Neural progenitor cell (in vitro differentiated cells): ENCODE data around the gene FANCL.

Source experiments
- EZH2 ChIP-seq: fragments of 200-600 bp; sonication (generic); IDR thresholded peaks from 2 replicates; pipeline ENCODE4 v1.6.1; 2017; ENCODE audit warnings: antibody characterized with exemption, mild to moderate bottlenecking, moderate library complexity
- EZH2phosphoT487 ChIP-seq: fragments of 200-600 bp; sonication (generic); IDR thresholded peaks from 2 replicates; pipeline ENCODE4 v1.6.1; 2017; ENCODE audit warnings: antibody characterized with exemption
- TF ChIP-seq, protein P1 (sequence below): fragments of 200-600 bp; sonication (generic); IDR thresholded peaks from 2 replicates; pipeline ENCODE4 v1.5.1; 2017; ENCODE audit warnings: antibody characterized with exemption, mild to moderate bottlenecking

DNA sequence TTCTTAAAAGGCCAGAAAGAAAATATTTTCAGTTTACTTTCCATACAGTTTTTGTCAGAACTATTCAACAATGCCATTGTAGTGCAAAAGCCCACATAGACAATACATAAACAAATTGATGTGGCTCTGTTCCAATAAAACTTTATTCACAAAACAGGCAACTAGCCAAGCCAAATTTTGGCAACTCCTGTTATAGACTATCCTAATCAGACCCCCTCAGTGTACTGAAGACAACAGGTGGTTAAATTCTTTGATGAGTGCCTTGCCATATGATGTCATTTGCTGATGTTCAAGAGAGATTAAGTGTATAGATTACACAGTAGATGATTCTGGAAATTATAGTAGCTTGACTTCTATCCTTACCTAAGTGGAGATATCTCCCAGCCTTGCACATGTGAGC lies 83.4 kb downstream of the FANCL start:
- TF ChIP-seq, protein P1, sequence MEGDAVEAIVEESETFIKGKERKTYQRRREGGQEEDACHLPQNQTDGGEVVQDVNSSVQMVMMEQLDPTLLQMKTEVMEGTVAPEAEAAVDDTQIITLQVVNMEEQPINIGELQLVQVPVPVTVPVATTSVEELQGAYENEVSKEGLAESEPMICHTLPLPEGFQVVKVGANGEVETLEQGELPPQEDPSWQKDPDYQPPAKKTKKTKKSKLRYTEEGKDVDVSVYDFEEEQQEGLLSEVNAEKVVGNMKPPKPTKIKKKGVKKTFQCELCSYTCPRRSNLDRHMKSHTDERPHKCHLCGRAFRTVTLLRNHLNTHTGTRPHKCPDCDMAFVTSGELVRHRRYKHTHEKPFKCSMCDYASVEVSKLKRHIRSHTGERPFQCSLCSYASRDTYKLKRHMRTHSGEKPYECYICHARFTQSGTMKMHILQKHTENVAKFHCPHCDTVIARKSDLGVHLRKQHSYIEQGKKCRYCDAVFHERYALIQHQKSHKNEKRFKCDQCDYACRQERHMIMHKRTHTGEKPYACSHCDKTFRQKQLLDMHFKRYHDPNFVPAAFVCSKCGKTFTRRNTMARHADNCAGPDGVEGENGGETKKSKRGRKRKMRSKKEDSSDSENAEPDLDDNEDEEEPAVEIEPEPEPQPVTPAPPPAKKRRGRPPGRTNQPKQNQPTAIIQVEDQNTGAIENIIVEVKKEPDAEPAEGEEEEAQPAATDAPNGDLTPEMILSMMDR: no peak
- TF ChIP-seq EZH2 (no peak), EZH2phosphoT487 (no peak)
